A673 (cell line): ENCODE results near the gene MAP3K21. TPM values are rescaled to one million over a fixed set of nuclear protein-coding genes. Genes with fewer than 3 reads are reported as not detected.
A peak's percentile ranks its signal among the peaks of the same experiment; 100 is the strongest.

ENCODE experiments used
- BruUV-seq: library from RNA; stranded (reverse); fragments of 400-500 nt; replicated peaks from 2 replicates; lab custom pipeline; 2021; lab: Mats Ljungman, UMichigan
- CTCF ChIA-PET: fragments of 300-600 bp; sonication (Branson Sonifier 250); formaldehyde crosslinking; loops from one replicate; lab custom pipeline; 2022; ENCODE audit warnings: antibody characterized with exemption; lab: Charles Lee
- POLR2A ChIA-PET: fragments of 300-600 bp; sonication (Branson Sonifier 250); formaldehyde crosslinking; loops from one replicate; lab custom pipeline; 2022; ENCODE audit warnings: antibody characterized with exemption; ENCODE audit not compliant: low non-redundant PET; lab: Charles Lee
- DNase-seq: peaks from one replicate; pipeline ENCODE4 v3.0.0-alpha.2; 2015; ENCODE audit warnings: low spot score
- H3K27ac ChIP-seq: fragments of 200-600 bp; sonication (generic); 2 replicates; pipeline ENCODE4 v1.5.1; 2016; ENCODE audit warnings: mixed run types, low read depth, mild to moderate bottlenecking, mixed read lengths, antibody characterized with exemption, low read length; ENCODE audit not compliant: poor library complexity, severe bottlenecking
- H3K27me3 ChIP-seq: fragments of 200-600 bp; sonication (generic); replicated peaks from 2 replicates; pipeline ENCODE4 v1.6.1; 2017; ENCODE audit warnings: mixed run types, low read depth, mild to moderate bottlenecking, mixed read lengths, antibody characterized with exemption, low read length; ENCODE audit not compliant: insufficient read depth, poor library complexity
- H3K36me3 ChIP-seq: fragments of 200-600 bp; sonication (generic); 2 replicates; pipeline ENCODE4 v1.6.1; 2016; ENCODE audit warnings: mixed run types, mild to moderate bottlenecking, mixed read lengths, antibody characterized with exemption, low read length; ENCODE audit not compliant: insufficient read depth, poor library complexity, severe bottlenecking
- H3K4me1 ChIP-seq: fragments of 200-600 bp; sonication (generic); 2 replicates; pipeline ENCODE4 v1.6.1; 2017; ENCODE audit warnings: mixed run types, mild to moderate bottlenecking, mixed read lengths, antibody characterized with exemption, low read length; ENCODE audit not compliant: insufficient read depth, poor library complexity, severe bottlenecking
- H3K4me3 ChIP-seq: fragments of 200-600 bp; sonication (generic); 2 replicates; pipeline ENCODE4 v1.5.1; 2016; ENCODE audit warnings: low read depth, mixed run types, mild to moderate bottlenecking, mixed read lengths, low read length; ENCODE audit not compliant: poor library complexity, severe bottlenecking
- H3K9me3 ChIP-seq: fragments of 200-600 bp; sonication (generic); 2 replicates; pipeline ENCODE4 v1.6.1; 2016; ENCODE audit warnings: mixed run types, low read depth, mild to moderate bottlenecking, mixed read lengths, antibody characterized with exemption, low read length; ENCODE audit not compliant: poor library complexity, severe bottlenecking
- CTCF ChIP-seq: fragments of 300-800, 200-600 bp; sonication (generic); conservative IDR thresholded peaks from 2 replicates; pipeline ENCODE4 v1.5.1; 2017; ENCODE audit warnings: low read depth, mild to moderate bottlenecking, antibody characterized with exemption, low read length, moderate library complexity, mixed read lengths
- EZH2 ChIP-seq: fragments of 200-600 bp; sonication (generic); IDR thresholded peaks from 2 replicates; pipeline ENCODE4 v1.6.1; 2017; ENCODE audit warnings: borderline replicate concordance, low read depth, mild to moderate bottlenecking, mixed read lengths, antibody characterized with exemption, low read length; ENCODE audit not compliant: poor library complexity, severe bottlenecking
- intact Hi-C: fragments of 100-400 bp; cut with micrococcal nuclease; formaldehyde crosslinking; loops from one replicate; pipeline ENCODE4 v1.10.0; 2022; ENCODE audit not compliant: unreplicated experiment
- total RNA-seq: library from RNA; stranded (reverse); gene quantifications from 2 replicates; pipeline ENCODE4 v1.2.3, GENCODE V29; 2021

The MAP3K21 gene
- total RNA-seq, 1 experiment from 2014 or later, result 0.88 TPM

DNA sequence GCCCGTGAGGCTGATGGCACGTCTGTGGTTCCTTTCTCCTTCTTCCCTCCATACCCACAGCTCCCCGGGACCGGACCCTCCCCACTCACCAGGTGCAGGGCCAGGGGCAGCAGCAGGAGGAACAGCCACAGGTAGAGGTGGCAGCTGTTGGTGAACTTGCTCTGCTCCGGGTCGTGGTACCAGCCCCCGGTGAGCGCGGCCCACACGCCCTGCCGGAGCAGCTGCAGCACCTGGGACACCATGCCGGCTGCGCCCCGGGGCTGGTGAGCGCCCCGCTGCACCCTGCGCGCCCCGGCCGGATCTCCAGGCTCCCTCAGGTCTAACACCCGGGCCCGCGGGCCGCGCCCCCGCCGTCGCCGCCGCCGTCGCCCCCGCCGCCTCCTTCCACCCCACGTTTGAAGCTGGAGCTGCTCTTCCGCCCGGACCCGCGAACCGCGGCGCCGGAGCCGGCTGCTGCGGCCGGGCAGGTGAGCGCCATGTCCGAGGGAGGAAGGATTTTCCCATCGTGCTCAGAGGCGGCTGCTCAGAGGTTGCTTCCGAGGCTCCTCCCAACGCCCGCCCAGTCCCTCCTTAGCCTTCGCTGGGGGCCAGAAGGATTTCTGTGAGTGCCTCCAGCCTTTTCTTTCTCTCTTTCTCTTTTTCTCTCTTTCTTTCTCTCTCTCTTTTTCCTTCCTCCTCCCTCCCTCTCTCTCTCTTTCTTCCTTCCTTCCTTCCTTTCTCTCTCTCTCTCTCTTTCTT is 32.1 kb upstream of the MAP3K21 start, which contains the start of gene PCNX2:
PCNX2 (minus strand) TSS at position 489 of the 738 bp plus-strand sequence; CDS start at position 242, 247 bp downstream.
- TF ChIP-seq CTCF (no peak), EZH2 (no peak)
- Histone ChIP-seq H3K4me3 (peak within 1 kb of the TSS; percentile 75), H3K9me3 (no peaks in the 10 kb centered on the region), H3K36me3 (no peaks in the 10 kb centered on the region), H3K27ac (peak within 1 kb of the TSS; percentile 17), H3K4me1 (peaks cover 4% of the 10 kb centered on the region), H3K27me3 (no peaks in the 10 kb centered on the region)
- peak; percentile 72 for DNase-seq
- intact Hi-C loops, result no loop called here
- BruUV-seq, result no TSS peak
- POLR2A ChIA-PET, result no interaction called here
- CTCF ChIA-PET, result no interaction called here

DNA sequence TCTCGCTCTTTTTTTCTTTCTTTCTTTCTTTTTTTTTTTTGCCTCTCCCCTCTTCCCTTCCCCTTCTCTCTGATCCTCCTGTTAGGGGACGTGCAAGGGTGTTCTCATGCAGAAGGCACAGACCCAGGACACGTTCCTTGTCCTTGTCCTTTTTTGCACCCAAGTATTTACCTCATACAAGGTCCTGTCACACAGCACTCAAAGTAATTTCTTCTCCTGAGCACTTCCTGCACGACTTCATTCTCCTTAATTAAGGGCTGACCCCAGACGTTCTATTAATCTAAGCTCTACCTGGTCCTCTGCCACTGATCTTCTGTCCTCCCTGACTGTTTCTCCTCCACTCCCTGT is 31.6 kb upstream of the MAP3K21 start:
- intact Hi-C loops, result no loop called here
- ChIA-PET POLR2A (no interaction called here), CTCF (no interaction called here)
- H3K4me1 ChIP-seq, result peaks cover 4% of the 10 kb centered on the region
- TF ChIP-seq CTCF, result no peak
- TF ChIP-seq EZH2, result no peak
- no peaks in the 10 kb centered on the region for H3K27me3 ChIP-seq
- no TSS peak for BruUV-seq
- peak overlapping the region; percentile 75 for H3K4me3 ChIP-seq
- DNase-seq, result no peak
- H3K27ac ChIP-seq, result no peak overlapping the region
- no peaks in the 10 kb centered on the region for H3K9me3 ChIP-seq
- no peaks in the 10 kb centered on the region for H3K36me3 ChIP-seq

DNA sequence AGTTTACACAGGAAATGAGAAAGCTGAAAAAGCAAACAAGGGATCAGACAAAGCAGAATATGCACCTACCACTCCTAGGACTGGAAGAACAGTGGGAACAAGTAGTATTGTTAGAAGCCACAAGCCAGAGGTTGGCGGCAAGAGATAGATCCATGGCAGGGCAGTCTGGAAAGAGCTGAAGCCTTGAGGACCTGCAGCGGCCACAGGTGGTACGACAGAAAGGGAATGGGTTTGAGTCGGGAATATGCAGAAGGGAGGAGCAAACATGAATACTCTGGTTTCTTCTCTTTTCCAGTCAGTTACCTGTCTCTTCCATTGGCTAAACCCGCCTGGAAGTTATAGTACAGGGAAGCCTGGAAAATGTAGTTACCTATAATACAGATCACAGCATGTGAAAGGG is 28.1 kb upstream of the MAP3K21 start:
- Histone ChIP-seq H3K27ac (no peak overlapping the region), H3K27me3 (no peaks in the 10 kb centered on the region), H3K9me3 (peaks cover 3% of the 10 kb centered on the region), H3K4me1 (peaks cover 4% of the 10 kb centered on the region), H3K36me3 (no peaks in the 10 kb centered on the region), H3K4me3 (no peak overlapping the region)
- ChIA-PET POLR2A (no interaction called here), CTCF (no interaction called here)
- intact Hi-C loops, result no loop called here
- TF ChIP-seq CTCF, result no peak
- TF ChIP-seq EZH2, result no peak
- no TSS peak for BruUV-seq
- no peak for DNase-seq
